Retinal pigment epithelial cell (primary cell): ENCODE results near the gene PPP4R1.
"Not testable (repeated sequence)": the region's sequence is repeated elsewhere in the genome, so short reads cannot be mapped to it uniquely, and the experiment has no call there.

Experiments
- DNase-seq: peaks from one replicate; pipeline ENCODE4 v3.0.0-alpha.2; 2010; ENCODE audit warnings: low read depth
- H3K4me3 ChIP-seq: 2 replicates; pipeline ENCODE4 v1.5.1; 2011; ENCODE audit warnings: mild to moderate bottlenecking, low read length, control low read depth, moderate library complexity
- TF ChIP-seq, protein P1 (sequence below): conservative IDR thresholded peaks from 2 replicates; pipeline ENCODE4 v1.5.1; 2011; ENCODE audit warnings: low read depth, low read length, control low read depth, inconsistent platforms

Gene PPP4R1

DNA sequence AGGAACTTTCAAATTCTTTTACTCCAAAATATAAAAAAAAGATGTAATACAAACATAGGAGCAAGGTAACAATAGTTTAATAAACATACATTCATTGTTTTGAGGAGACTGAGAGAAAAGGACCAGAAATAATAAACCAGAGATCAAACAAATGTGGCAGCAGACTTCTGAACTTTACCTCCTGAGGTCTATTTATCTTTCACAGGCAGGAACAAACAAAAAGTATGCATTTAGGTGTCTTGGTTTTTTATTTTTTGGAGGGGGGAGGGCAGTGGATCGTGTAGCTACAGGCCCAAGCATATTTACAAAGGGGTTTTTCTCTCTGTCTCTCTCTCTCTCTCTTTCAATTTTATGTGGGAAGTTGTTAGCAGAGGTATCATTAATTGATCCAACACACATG, 5.6 kb downstream of the PPP4R1 start:
- TF ChIP-seq, protein P1, sequence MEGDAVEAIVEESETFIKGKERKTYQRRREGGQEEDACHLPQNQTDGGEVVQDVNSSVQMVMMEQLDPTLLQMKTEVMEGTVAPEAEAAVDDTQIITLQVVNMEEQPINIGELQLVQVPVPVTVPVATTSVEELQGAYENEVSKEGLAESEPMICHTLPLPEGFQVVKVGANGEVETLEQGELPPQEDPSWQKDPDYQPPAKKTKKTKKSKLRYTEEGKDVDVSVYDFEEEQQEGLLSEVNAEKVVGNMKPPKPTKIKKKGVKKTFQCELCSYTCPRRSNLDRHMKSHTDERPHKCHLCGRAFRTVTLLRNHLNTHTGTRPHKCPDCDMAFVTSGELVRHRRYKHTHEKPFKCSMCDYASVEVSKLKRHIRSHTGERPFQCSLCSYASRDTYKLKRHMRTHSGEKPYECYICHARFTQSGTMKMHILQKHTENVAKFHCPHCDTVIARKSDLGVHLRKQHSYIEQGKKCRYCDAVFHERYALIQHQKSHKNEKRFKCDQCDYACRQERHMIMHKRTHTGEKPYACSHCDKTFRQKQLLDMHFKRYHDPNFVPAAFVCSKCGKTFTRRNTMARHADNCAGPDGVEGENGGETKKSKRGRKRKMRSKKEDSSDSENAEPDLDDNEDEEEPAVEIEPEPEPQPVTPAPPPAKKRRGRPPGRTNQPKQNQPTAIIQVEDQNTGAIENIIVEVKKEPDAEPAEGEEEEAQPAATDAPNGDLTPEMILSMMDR, result no peak
- no peak for DNase-seq
- no peak overlapping the region for H3K4me3 ChIP-seq

DNA sequence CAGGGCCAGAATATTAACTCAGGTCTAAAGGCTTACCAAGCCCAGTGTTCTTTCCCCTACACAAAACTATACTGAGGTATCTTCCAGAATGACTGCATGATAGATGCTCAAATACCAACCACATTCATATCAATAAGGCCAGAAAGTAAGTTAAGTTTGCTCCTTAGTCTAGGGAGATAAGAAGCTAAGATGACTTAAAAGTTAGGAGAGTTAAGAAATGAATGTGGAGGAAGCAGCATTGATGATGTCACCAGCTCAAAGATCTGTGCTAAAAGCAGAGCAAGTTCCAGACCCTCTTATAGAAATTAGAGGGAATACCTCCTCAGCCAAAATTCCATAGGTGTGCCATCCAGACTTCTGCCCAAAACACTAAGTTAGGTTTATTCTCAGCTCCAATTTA, 6.1 kb downstream of the PPP4R1 start:
- DNase-seq, result no peak
- H3K4me3 ChIP-seq, result no peak overlapping the region
- TF ChIP-seq, protein P1, result no peak

DNA sequence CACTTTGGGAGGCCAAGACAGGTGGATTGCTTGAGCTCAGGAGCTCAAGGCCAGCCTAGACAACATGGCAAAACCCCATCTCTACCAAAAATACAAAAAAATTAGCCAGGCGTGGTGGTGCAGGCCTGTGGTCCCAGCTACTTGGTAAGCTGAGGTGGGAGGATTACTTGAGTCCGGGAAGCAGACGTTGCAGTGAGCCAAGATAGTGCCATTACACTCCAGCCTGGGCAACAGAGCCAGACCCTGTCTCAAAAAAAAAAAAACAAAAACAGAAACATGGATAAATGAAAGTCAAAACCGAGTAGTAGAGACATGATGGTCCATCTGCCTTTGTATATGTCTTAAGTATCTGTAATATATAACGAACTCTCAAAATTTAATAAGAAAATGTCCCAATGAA, 7.2 kb downstream of the PPP4R1 start:
- not testable (repeated sequence) for H3K4me3 ChIP-seq, DNase-seq

DNA sequence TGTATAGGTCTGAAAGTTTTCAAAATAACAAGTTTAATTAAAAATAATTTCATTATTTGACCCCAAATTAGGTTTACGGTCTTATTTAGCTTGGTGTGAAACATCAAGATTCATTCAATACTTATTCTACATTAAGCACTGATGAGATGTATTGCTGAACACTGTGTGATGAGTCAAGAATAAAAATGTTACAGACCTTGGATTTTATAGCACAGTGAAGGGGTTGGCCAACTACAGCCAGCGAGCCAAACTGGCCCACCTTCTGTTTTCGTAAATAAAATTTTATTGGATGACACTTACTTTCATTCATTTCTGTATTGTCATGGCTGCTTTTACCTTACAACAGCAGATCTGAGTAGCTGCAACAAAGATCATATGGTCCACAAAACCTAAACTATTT, 8.3 kb downstream of the PPP4R1 start:
- DNase-seq, result no peak
- TF ChIP-seq, protein P1, result no peak
- H3K4me3 ChIP-seq, result no peak overlapping the region

DNA sequence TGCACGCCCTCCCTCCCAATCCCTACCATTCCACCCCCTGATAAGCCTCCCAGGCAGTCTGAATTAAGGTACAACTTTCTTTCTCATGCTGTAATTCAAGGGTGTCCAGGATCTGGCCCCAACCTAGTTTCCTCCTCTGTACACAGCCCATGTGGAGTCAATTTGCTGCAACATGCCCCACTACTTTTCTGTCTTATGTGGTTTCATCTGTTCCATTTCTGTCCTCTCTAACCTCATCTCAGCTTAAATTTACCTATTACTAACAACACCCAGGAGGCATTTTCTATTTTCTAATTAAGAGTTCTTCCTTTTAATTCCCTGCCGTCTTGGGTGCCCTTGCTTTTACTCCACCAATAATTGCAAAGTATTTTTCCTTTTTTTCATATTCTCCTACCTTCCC, 10.0 kb downstream of the PPP4R1 start:
- no peak for DNase-seq
- no peak overlapping the region for H3K4me3 ChIP-seq
- TF ChIP-seq, protein P1, result no peak

DNA sequence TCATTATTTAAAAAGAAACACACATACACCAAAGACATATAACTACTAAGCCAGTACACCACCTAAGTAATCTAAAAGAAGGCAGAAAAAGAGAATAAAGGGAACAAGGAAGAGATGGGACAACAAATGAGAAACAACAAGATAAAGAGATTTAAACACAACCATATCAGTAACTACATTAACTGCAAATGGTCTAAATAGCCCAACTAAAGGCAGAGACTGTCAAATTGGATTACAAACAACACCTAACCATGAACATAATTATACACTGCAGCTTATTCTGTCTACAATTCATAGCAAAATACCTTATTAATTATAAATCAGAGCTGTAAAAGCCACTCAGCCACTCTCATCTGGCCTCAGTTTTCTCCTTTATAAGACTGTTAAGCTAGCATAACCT, 15.0 kb downstream of the PPP4R1 start:
- no peak for DNase-seq
- no peak overlapping the region for H3K4me3 ChIP-seq
- TF ChIP-seq, protein P1, result no peak

DNA sequence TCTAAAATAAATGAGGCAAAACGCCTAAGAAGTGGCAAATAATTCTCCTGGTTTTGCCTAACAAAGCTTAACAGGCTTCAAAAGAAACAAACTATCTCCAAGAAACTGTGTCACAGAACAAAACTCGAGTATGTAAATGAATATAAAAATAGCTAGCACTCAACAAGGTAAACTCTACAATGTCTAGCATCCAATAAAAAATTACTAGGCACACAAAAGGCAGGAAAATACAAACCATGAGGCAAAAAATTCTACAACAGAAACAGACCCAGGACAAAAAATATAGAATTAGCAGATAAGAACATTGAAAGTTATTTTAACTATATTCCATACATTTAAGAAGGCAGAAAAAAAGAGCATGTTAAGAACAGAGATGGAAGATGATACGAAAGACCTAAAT, 16.8 kb downstream of the PPP4R1 start:
- TF ChIP-seq, protein P1, result no peak
- H3K4me3 ChIP-seq, result no peak overlapping the region
- no peak for DNase-seq
